Nucleus accumbens (tissue), 56 donors: ENCODE data around the gene RNF151.
"Not testable (repeated sequence)": the region's sequence is repeated elsewhere in the genome, so short reads cannot be mapped to it uniquely, and the experiment has no call there.

Experiments
- DNase-seq, 56 donors: peaks; one replicate each; lab custom pipeline; 2025; lab: John Stamatoyannopoulos, UW

RNF151 gene

DNA sequence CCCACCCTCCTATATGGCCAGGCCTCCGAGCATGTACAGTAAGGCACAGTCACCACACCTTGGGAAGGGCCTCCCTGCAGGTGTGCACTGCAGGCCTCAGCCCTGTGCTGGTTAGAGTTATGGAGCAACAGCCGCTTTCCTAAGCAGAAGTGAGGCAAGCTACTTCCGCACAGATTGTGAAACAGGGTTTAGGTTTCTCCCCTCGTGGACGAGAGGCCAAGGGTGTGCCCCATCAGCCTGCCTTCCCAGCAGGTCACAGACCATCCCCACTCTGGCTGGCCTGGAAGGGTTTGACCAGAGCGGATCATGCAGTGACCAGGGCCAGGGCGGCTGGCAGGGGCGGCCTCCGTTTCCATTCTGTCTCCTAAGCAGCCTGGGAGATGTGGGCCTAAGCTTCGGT is 28.3 kb upstream of the RNF151 start:
- no peak for DNase-seq

DNA sequence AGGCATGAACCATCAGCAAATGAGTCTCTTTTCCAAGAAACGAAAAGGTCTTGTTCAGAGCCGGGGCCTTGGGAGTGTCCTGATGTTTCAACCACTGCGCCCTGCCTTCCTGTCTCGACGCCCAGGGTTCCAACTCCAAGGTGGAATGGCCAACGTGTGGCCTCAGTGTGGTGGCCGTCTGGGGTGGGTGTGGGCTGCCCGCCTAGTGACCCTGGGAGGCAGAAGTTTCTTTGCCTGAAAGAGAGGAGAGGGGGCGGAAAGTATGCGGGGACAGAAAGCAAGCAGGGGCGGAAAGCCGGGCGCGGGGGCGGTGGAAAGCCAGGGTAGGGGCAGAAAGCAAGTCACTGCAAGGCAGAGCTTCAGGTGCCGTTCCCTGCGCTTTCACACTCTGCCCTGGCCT is 27.7 kb upstream of the RNF151 start:
- no peak for DNase-seq

DNA sequence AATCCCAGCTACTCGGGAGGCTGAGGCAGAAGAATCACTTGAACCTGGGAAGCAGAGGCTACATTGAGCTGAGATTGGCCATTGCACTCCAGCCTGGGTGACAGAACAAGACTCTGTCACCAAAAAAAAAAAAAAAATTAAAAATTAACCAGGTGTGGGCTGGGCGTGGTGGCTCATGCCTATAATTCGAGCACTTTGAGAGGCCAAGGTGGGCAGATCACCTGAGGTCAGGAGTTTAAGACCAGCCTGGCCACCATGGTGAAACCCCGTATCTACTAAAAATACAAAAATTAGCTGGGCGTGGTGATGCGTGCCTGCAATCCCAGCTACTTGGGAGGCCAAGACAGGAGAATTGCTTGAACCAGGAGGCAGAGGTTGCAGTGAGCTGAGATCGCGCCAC is 26.8 kb upstream of the RNF151 start:
- not testable (repeated sequence) for DNase-seq

DNA sequence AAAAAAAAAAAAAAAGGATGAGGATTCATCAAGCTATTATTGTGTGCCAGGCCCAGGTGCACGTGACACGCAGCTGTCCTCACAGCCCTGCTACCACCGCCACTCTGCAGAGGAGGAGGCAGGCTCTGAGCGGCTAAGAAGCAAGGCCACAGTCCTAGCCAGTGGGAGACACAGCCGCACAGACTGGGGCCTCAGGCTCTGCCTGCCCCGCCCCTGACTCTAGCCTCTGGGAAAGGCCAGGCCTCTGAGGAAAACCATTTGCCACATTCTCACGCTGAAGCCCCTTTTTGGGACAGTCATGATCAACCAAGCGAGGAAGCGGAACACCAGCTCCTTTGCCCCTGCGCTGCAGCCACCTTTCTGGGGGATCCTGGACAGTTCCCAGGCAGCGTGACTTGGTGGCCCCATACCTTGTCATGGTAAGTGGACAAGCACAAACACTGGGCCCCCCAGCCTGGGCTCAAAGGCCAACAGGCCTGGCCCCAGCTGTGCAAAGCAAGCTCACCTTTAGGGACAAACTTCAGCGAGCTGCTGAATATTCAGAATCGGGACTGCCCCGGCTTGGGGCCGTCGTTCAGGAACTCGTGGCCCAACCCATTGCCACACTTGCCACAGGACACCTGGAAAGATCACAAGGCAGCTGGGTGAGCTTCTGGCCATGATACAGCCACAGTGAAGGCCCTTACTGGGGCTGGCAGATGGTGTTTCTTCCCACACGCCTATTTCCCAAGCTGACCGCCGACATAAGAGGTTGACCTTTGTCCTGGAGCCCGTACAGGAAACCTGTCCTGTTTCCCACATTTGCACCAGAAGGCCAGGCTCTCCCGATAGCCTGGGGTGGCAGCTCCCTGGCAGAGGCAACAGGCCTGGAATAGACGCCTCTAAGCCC is 26.1 kb upstream of the RNF151 start:
- no peak for DNase-seq

DNA sequence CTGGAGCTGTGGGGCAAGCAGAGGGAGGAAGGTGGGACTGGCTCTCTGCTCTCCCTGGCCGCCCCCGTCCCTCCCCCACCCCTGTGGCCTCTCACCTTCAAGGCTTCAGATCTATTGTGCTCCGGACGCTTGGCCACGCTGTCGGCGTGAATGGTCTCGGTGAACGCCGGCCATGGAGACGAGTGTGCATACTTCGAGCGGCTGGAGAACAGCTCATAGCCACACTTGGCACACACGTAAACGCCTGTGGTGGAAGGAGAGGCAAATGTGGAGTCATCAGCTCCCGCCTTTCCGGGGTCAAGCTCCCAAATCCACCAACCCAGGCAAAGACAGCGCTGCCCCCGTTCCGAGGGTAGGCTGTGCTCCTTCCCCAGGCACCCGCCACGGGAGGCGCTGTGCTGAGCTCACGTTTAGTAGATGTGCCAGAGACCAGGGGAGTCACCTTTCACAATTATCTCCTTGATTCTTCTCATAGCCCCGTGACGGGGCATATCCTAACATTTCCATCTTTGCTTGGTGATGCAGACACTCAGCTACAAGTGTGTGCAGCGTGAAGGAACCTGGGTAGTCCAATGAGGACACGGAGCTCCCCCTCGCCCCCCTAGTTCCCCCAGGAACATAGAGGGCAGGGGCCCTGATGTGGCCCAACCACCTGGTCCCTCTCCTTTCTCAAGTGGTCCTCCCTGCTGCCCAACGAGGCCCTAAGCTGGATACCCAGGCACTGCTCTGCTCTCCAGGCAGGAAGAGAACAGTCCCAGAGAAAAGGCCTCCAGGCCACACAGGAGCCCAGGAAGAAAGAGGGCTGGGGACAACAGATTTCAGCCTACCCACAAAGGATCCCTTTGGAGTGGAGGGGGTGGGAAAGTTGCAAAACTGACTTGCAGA is 25.3 kb upstream of the RNF151 start:
- no peak for DNase-seq

DNA sequence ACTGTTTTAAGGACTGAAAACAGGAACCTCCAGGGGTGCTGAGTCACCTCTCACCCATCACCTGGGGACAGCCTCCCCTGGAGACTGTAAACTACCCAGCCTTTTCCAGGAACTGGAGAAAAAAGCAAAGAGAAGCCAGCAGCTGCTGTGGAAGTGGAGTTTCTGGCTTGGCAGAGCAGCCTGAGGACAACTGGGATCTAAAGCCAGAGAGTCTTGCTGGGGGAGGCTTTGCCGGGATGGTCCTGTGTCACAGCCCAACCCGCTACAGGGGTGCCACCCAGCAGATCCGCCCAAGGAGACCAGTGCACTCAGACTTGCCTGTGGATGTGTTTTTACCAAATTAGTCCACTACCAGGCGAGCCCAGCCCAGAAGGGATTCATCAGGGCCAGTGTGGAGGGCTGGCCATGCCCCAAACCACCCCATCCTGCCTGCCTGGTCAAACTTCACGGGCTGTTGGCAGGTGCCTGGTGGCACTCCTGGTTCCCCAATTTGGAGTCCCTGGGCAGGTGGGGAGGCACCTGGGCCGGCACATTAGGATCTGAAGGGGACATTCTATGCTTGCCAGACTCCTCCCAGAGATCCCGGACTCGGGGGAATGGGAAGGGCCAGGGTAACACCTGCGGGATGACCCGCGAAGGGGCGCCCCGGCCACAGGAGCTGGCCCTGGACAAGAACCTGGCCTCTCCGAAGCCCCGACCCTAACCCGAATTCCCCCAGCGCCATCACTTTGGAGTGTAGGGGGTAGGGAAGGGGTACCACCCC is 24.4 kb upstream of the RNF151 start:
- DNase-seq, result peak in 1 of 56 donors; percentile 4

DNA sequence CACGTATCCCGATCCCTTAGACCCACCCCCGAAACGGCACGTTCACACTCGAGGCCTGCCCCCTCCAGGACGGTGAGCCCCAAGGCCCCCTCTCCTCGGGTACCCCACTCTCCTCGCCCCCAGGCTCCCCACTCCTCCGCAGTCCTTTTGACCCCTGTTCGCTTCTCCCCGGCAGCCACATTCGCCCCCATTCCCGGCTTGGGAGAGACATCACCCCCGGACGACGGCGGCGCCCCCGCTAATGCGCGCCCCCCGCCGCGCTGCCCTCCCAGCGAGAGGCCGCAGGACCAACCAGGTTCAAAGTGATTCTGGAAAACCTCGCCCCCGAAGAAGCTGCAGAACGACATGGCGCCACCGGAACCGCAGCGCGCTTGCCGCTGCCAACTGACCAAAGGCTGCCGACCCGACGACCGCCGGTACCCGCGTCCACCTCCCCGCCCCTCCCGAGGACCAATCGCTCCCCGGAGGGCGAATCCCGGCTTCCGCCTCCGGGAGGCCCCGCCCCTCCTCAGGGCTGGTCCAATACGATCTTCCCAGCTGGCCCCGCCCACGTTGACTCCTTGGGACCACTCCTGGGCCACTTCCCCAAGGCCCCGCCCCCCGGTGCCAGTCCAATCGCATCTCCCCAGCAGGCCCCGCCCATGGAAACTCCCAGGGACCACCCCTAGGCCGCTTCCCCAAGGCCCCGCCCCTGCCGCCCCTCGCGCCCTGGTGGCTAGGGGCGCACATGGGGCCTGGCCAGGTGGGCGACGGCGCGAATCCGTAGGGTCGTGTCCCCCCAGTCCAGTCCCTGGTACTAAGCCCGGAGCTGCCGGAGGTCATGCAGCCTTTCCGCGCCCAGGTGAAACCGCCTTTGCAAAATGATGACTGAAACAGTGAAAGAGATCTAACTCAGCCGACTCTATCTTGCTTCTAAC is 23.6 kb upstream of the RNF151 start, which contains the start of gene MSRB1:
MSRB1 (minus strand) TSS at position 390 of the 917 bp plus-strand sequence; CDS start at position 347, 43 bp downstream.
- peak; percentile 70 to 100 (median 98) for DNase-seq

DNA sequence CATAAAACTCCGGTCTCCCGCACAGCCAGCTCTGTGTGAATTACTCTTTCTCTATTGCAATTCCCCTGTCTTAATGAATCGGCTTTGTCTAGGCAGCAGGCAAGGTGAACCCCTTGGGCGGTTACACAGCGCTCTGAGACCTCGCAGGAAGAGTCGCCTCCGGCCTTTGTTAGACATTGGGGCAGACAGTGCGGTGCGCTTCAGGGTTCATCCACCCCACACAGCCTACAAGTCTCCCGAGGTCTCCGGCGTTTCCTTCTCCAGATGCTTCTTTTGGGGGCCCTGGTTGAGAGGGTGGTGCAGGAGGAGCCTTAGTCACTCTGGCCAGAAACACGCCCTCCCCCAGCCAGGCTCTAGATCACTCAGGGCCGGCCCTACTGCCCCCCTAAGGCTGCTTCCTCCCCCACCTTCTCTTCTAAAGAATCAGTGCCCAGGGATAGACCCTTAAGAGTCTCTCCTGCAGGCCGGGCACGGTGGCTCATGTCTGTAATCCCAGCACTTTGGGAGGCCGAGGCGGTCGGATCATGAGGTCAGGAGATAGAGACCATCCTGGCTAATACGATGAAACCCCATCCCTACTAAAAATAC is 21.9 kb upstream of the RNF151 start:
- DNase-seq, result no peak

DNA sequence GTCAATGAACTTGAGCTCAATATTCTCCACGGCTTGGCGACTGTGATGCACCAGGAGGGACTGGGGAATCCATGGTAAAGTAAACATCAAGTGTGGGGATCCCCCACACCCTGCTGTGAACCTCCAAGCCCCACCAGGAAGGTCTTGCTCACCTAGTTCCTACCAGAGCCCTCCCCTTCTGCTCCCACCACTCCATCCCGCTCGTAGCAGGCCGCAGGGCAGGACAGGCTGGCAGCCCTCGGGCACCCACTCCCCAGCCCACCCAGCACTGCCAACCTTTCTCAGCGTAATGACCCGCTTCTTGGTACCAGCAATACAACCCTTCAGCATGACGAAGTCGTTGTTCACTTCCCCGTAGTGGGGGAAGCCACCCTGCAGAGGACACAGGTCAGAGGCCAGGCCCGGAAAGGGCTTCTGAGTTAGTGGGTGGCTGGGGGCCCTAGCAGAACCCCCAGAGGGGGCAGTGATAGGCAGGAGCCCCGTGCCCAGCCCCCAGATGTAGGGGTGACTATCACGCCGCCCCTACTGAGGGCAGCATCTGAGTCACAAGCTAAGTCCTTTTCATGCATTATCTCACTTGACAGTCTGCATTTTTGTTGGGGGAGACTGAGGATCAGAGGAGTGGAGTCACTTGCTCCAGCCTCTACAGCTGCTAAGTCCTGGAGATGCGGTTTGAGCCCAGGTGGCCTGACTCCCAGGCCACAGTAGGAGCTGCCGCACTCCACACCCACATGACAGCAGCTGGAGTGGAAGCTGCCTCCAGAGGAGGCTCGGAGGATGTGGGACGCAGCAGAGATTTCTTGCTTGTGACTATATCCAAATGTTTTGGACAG is 20.9 kb upstream of the RNF151 start:
- no peak for DNase-seq

DNA sequence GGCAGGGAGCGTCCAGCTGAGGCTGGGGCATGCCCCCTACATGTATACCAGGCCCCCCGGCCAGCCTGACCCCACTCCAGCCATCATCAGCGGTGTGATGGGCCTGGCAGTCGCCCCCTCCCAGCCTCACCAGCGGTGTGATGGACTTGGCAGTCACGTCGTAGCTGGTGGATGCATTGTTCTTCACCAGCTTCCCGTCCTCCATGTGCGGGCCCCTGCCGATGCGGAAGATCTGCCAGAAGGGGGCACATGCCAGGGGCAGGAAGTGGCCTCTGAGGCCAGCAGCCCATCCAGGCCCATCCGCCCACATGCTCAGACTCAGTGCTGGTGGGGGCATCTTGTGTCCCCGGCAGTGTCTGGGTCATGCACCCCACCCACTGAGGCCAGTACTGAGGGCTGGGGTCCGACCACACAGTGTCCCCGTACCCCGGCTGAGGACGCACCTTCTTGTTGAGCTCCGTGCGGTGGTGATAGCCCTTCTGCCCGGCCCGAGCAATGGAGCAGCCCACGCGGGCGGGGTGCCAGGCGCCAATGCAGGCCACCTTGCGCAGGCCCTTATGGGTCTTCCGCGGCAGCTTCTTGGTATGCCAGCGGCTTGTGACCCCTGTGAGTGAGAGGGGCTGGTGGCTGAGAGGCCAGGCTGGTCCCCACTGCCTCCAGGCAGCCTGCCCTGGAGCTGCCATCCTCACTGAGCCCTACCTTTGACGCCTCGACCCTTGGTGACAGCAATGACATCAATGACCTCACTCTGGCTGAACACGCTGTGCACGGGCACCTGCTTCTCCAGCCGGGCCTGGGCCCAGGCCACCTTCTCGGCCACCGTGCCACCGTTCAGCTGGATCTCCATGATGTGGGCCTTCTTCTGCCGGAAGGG is 19.9 kb upstream of the RNF151 start:
- DNase-seq, result no peak

DNA sequence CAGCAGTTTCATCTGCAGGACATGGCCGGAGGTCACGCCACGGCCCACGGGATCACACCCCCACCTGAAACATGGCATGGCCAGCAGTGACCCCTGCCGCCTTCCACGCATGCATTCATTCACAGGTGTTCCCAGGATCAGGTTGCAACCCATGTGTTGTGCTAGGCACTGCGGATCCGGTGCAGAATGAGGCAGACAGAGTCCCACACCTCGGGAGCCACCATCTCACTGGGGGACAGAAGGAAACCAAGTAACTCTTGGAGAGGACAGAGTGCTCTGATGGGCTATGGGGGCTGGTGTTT is 19.3 kb upstream of the RNF151 start:
- DNase-seq, result no peak

DNA sequence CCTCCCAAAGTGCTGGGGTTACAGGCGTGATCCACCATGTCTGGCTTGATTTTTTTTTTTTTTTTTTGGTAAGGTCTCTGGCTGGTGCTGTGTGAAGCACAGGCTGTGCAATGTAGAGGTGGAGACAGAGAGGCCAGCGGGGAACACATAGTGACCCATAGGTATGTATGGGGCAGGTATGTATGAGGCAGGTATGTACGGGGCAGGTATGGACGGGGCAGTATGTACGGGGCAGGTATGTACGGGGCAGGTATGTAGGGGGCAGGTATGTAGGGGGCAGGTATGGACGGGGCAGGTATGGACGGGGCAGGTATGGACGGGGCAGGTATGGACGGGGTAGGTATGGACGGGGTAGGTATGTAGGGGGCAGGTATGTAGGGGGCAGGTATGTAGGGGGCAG is 17.1 kb upstream of the RNF151 start:
- no peak for DNase-seq

DNA sequence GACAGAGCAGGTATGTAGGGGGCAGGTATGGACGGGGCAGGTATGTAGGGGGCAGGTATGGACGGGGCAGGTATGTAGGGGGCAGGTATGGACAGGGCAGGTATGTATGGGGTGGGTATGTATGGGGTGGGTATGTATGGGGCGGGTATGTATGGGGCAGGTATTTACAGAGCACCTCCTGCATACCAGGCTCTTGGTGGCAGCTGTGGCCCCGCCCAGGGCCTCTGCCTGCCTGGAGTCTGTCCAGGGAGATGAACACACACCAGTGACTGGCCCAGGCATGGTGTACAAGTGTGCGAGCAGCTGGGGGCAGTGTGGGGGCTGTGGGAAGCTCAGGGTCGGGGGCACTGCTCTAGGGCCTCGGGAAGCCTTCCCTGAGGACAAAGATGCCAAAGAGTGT is 16.6 kb upstream of the RNF151 start:
- no peak for DNase-seq

DNA sequence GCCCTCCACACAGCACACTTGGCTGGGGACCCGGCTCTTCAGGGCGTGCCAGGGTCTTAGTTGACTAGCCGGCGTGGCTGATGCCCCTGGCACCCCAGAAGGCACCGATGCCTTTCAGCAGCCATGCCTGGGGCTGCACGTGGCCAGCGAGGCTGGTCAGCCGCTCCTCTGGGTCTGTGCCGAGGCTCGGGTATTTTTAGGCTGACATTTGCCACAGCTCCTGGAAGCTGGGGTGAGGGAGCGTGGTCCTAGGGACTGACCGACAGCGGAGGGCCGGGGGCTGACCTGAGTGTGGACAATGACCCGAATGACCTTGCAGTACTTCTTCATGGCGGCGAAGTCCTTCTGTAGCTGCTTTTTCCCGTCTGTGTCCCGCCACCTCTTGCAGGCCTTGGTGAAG is 16.1 kb upstream of the RNF151 start:
- DNase-seq, result no peak

DNA sequence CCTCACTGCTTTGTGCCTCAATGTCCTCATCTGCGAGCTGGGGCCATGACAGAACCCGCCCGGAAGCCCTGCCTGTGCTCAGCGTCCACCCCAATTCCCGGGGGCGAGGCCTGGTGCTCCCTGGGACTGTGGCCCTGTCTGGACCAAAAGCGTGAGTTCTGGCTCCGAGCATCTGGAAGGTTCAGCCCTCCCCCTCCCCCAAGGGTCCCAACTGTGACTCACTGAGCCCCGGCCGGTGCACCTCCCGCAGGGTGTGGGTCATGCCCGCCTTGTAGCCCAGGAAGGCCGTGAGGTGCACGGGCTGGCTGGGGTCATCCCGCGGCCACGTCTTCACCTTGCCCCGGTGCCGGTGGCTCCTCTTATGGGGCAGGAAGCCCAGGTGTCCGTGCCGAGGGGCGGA is 12.9 kb upstream of the RNF151 start:
- no peak for DNase-seq

DNA sequence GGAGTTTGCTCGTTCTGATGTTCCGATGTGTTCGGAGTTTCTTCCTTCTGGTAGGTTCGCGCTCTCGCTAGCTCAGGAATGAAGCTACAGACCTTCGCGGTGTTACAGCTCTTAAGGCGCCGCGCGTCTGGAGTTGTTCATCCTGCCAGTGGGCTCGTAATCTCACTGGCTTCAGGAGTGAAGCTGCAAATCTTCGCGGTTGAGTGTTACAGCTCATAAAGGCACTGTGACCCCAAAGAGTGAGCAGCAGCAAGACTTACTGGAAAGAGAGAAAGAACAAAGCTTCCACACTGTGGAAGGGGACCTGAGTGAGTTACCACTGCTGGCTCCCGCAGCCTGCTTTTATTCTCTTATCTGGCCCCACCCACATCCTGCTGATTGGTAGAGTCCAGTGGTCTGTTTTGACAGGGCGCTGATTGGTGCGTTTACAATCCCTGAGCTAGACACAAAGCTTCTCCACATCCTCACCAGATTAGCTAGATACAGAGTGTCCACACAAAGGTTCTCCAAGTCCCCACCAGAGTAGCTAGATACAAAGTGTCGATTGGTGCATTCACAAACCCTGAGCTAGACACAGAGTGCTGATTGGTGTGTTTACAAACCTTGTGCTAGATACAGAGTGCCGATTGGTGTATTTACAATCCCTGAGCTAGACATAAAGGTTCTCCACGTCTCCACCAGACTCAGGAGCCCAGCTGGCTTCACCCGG is 9.1 kb upstream of the RNF151 start:
- not testable (repeated sequence) for DNase-seq

DNA sequence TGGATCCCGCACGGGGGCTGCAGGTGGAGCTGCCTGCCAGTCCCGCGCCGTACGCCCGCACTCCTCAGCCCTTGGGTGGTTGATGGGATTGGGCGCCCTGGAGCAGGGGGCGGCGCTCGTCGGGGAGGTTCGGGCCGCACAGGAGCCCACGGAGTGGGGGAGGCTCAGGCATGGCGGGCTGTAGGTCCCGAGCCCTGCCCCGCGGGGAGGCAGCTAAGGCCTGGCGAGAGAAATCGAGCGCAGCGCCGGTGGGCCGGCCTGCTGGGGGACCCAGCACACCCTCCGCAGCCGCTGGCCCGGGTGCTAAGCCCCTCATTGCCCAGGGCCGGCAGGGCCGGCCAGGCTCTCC is 8.5 kb upstream of the RNF151 start:
- DNase-seq, result not testable (repeated sequence)
